Thoracic aorta (tissue), 2 donors: ENCODE measurements around the gene CYGB. TPM values are rescaled to one million over a fixed set of nuclear protein-coding genes. Genes with fewer than 3 reads are reported as not detected.

Experiments used
- ATAC-seq: fragments of 150-250 bp; one replicate; pipeline ENCODE4 v1.8.0; 2017; ENCODE audit warnings: low read depth; ENCODE audit not compliant: insufficient number of reproducible peaks, low FRiP score
- DNase-seq: peaks from one replicate; pipeline ENCODE4 v3.0.0-alpha.2; 2020; ENCODE audit warnings: low spot score
- H3K27ac ChIP-seq, 2 donors: fragments of 200-600 bp; sonication (generic); 1 replicate in 1 of 2; 2 replicates in 1 of 2; pipeline ENCODE4 v1.5.1; 2016; ENCODE audit warnings: mild to moderate bottlenecking in 2 of 2, moderate library complexity in 2 of 2
- H3K27me3 ChIP-seq: fragments of 200-600 bp; sonication (generic); replicated peaks from 2 replicates; pipeline ENCODE4 v1.6.0; 2016; ENCODE audit warnings: mild to moderate bottlenecking; ENCODE audit not compliant: insufficient read depth
- H3K36me3 ChIP-seq: fragments of 200-600 bp; sonication (generic); one replicate; pipeline ENCODE4 v1.5.1; 2016
- H3K4me1 ChIP-seq, 2 donors: fragments of 200-600 bp; sonication (generic); 1 replicate in 1 of 2; 2 replicates in 1 of 2; pipeline versions ENCODE4 v1.5.1 to v1.6.0; 2016; ENCODE audit warnings: low read depth in 2 of 2, mild to moderate bottlenecking in 1 of 2; ENCODE audit not compliant: control insufficient read depth in 1 of 2
- H3K4me3 ChIP-seq: fragments of 200-600 bp; sonication (generic); 2 replicates; pipeline ENCODE4 v1.5.1; 2016; ENCODE audit warnings: mild to moderate bottlenecking
- H3K9me3 ChIP-seq: fragments of 200-600 bp; sonication (generic); 2 replicates; pipeline ENCODE4 v1.5.1; 2016
- total RNA-seq, 2 donors: library from RNA; depleted of rRNA; stranded (reverse); fragments of >200 nt; gene quantifications; one replicate each; pipeline versions ENCODE4 v1.1.0 to v1.2.3, GENCODE V29; 2016
- TF ChIP-seq, protein P1 (sequence below): fragments of 200-600 bp; sonication (generic); IDR thresholded peaks from one replicate; pipeline ENCODE4 v1.5.1; 2019; ENCODE audit warnings: antibody characterized with exemption

Gene CYGB
- total RNA-seq, 2 donors from 2014 or later, result 8.3 to 17.7 TPM

DNA sequence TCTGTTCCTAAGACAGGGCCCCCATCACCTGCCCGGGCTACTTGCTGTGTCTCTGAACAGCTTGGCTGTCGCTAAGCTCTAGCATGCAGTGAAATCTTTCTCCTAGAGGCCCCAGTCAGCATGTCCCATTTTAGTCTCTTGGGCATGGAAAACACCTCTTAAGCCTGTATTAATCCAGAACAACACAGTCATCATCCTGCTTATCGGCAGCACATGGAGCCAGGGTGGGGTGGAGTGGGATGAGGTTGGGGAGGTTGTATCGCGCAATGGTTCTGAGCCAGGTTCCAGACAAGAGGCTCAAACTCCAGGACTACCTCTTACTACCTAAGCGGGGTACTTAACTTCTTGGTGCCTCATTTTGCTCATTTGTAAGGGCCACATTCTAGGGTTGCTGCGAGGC lies 40.4 kb upstream of the CYGB start:
- H3K27ac ChIP-seq, result no peak overlapping the region

DNA sequence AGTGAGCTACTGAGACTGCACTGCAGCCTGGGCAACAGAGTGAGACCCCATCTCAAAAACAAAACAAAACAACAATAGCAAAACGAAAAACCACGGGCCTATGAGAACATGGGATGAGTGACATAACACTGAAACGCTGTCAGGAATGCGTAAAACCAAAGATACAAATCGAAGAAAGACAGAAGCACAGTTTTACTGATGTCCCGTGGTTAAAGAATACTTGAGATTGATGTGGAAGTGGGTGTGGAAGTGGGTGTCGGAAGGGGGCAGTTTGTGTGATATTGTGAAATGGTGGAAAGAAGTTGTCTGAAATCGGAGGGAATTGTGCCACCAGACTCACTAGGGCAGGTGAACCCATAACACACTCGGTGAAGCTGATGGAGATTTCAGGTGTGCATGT lies 38.7 kb upstream of the CYGB start:
- no peaks in the 10 kb centered on the region for H3K9me3 ChIP-seq
- no peak for ATAC-seq
- H3K4me1 ChIP-seq, result no peaks in the 10 kb centered on the region
- no peaks in the 10 kb centered on the region for H3K27me3 ChIP-seq
- no peak overlapping the region for H3K27ac ChIP-seq
- TF ChIP-seq, protein P1, sequence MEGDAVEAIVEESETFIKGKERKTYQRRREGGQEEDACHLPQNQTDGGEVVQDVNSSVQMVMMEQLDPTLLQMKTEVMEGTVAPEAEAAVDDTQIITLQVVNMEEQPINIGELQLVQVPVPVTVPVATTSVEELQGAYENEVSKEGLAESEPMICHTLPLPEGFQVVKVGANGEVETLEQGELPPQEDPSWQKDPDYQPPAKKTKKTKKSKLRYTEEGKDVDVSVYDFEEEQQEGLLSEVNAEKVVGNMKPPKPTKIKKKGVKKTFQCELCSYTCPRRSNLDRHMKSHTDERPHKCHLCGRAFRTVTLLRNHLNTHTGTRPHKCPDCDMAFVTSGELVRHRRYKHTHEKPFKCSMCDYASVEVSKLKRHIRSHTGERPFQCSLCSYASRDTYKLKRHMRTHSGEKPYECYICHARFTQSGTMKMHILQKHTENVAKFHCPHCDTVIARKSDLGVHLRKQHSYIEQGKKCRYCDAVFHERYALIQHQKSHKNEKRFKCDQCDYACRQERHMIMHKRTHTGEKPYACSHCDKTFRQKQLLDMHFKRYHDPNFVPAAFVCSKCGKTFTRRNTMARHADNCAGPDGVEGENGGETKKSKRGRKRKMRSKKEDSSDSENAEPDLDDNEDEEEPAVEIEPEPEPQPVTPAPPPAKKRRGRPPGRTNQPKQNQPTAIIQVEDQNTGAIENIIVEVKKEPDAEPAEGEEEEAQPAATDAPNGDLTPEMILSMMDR, result no peak
- H3K36me3 ChIP-seq, result no peaks in the 10 kb centered on the region
- H3K4me3 ChIP-seq, result no peak overlapping the region
- no peak for DNase-seq

More for the DNA sequence above, 40.4 kb upstream of the CYGB start:
- no peaks in the 10 kb centered on the region for H3K4me1 ChIP-seq
- no peaks in the 10 kb centered on the region for H3K9me3 ChIP-seq
- ATAC-seq (no peak), DNase-seq (no peak)
- TF ChIP-seq, protein P1, result no peak
- H3K36me3 ChIP-seq, result no peaks in the 10 kb centered on the region
- no peaks in the 10 kb centered on the region for H3K27me3 ChIP-seq
- no peak overlapping the region for H3K4me3 ChIP-seq

DNA sequence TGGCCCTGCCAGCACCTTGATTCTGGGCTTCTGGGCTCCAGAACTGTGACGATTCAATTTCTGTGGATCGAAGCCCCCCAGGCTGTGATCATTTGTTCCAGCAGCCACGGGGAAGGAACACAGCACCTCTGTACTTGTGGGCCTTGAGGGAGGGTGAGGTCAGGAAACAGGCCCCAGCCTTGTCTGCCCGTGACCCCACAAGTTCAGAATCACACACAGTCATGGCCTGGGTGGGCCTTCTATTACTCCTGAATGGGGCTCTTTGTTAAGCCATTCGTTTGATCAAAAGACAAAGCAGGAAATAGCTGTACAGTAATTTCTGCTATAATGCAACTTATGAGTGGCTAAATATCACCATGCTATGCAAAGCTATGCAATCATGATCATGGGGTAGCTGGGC lies 38.1 kb upstream of the CYGB start:
- DNase-seq, result no peak
- ATAC-seq, result no peak
- TF ChIP-seq, protein P1, result no peak
- Histone ChIP-seq H3K4me3 (no peak overlapping the region), H3K4me1 (no peaks in the 10 kb centered on the region), H3K36me3 (no peaks in the 10 kb centered on the region), H3K27ac (no peak overlapping the region), H3K9me3 (no peaks in the 10 kb centered on the region), H3K27me3 (no peaks in the 10 kb centered on the region)

DNA sequence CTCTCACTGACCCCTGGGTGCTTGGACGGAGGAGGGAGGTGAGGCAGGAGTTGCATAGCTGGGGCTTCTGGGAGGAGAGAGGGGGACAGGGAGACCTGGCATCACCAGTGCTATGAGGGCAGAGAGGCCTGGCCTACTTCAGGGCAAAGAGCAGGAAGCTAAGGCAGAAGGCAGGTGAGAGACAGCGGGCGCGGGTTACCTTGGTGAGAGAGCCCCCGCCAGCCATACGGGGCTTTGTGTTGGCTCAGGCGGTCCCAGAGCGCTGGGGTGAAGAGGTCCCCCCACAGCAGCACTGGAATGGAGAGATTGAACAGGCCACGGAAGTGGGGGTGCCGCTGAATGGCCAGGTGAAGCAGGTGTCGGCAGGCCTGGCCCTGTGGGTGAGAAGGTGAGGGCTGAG lies 36.7 kb upstream of the CYGB start:
- TF ChIP-seq, protein P1, result no peak
- no peak for DNase-seq
- no peak overlapping the region for H3K27ac ChIP-seq
- H3K4me3 ChIP-seq, result no peak overlapping the region
- no peak for ATAC-seq
- no peaks in the 10 kb centered on the region for H3K27me3 ChIP-seq
- no peaks in the 10 kb centered on the region for H3K36me3 ChIP-seq
- no peaks in the 10 kb centered on the region for H3K9me3 ChIP-seq
- H3K4me1 ChIP-seq, result no peaks in the 10 kb centered on the region

DNA sequence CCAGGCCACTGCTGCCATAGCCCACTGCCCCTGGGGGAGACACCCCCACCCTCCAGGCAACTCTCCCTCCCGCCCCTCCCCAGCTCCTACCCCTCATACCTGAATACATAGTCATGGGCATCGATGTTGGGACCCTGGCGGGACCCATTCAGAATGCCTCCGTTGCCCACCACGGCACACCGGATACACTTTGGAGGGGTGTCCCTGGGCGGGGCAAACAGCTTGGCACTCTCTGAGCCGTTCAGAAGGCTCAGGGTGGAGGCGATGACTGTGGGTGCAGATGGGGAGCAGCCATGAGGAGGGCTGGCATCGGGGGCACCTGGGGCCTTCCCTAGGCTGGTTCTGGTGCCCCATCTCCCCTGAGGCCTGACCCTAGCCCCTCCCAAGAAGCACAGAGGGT lies 35.6 kb upstream of the CYGB start:
- Histone ChIP-seq H3K36me3 (no peaks in the 10 kb centered on the region), H3K9me3 (no peaks in the 10 kb centered on the region), H3K4me1 (no peaks in the 10 kb centered on the region), H3K27me3 (no peaks in the 10 kb centered on the region), H3K27ac (no peak overlapping the region), H3K4me3 (no peak overlapping the region)
- TF ChIP-seq, protein P1, result no peak
- DNase-seq (no peak), ATAC-seq (no peak)
